ENCODE measurements around the gene DEF6.

Gene DEF6

DNA sequence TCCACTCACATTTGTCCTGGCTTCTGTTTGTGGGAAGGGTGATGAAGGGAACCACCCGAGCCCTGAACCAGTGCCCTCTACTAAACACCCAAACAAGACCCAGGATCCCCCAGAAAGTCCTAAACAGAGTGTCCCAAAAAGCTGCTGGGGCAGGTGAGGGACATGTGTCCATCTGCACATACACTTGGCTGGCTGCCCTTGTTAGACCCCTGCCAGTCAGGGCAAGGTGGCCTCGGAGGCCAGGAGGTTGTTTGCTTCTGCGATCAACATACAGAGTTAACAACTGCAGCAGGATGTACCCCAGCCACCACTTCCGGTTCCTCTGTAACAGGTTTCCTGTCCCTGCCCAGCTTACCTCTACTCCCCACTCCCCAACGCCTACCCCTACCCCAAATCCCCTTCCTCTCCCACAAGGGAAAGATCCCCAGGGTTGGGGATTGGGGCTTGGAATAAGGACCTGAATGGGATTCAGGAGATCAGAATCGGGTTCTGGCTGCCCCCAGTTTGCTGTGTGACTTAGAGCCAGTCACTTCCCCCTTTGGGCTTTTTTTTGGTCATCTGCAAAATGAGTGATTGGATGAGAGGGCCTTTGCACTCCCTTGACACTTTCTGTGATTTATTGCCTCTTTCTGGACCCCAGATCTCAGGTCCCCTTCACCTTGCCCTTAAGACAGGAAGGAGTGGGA is 13.9 kb downstream of the DEF6 start:
- TF ChIP-seq, protein P1, sequence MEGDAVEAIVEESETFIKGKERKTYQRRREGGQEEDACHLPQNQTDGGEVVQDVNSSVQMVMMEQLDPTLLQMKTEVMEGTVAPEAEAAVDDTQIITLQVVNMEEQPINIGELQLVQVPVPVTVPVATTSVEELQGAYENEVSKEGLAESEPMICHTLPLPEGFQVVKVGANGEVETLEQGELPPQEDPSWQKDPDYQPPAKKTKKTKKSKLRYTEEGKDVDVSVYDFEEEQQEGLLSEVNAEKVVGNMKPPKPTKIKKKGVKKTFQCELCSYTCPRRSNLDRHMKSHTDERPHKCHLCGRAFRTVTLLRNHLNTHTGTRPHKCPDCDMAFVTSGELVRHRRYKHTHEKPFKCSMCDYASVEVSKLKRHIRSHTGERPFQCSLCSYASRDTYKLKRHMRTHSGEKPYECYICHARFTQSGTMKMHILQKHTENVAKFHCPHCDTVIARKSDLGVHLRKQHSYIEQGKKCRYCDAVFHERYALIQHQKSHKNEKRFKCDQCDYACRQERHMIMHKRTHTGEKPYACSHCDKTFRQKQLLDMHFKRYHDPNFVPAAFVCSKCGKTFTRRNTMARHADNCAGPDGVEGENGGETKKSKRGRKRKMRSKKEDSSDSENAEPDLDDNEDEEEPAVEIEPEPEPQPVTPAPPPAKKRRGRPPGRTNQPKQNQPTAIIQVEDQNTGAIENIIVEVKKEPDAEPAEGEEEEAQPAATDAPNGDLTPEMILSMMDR (IDR thresholded peaks at IDR 0.05; ENCODE audit: extremely low read depth, missing control alignments) = no peak
- DNase-seq (ENCODE audit: low spot score) = peak; percentile 55

DNA sequence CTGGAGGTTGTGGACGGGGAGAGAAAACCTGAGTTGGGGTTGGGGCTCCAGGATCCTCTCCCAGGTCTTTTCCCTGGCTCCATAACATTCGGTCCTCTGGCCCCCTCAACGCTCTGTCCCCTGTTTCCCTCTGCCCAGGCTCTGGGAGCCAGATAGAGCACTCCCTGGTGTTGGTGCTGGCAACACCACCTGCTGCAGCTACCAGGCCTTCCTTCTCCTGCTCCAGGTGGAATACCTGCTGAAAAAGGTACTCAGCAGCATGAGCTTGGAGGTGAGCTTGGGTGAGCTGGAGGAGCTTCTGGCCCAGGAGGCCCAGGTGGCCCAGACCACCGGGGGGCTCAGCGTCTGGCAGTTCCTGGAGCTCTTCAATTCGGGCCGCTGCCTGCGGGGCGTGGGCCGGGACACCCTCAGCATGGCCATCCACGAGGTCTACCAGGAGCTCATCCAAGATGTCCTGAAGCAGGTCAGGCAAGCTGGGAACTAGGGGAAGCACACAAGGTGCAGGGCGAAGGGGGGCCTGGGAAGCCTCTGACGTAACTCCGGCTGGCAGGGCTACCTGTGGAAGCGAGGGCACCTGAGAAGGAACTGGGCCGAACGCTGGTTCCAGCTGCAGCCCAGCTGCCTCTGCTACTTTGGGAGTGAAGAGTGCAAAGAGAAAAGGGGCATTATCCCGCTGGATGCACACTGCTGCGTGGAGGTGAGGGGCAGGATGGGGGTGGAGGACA is 14.6 kb downstream of the DEF6 start:
- no peak for DNase-seq (ENCODE audit: low spot score)
- TF ChIP-seq, protein P1 (IDR thresholded peaks at IDR 0.05; ENCODE audit: extremely low read depth, missing control alignments) = no peak

DNA sequence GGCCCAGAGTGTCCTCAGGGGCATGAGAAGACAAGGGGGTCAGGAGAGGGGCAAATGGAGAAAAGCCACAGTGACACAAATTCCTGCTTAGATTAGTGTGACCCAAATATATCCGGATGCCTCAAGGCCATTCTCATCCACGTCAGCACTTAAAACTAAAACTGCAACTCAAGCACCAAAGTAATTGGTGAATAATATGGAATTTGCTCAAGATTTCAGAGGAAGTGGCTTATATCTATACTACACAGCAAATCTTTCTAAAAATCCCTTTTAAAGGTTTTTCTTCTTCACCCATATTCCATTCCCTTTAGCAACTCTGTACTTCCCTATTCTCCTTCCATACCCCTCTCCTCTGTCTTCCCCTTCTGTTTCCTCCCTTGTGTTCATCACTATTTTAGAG is 15.2 kb downstream of the DEF6 start:
- TF ChIP-seq, protein P1 (IDR thresholded peaks at IDR 0.05; ENCODE audit: extremely low read depth, missing control alignments) = no peak
- DNase-seq (ENCODE audit: low spot score) = no peak

DNA sequence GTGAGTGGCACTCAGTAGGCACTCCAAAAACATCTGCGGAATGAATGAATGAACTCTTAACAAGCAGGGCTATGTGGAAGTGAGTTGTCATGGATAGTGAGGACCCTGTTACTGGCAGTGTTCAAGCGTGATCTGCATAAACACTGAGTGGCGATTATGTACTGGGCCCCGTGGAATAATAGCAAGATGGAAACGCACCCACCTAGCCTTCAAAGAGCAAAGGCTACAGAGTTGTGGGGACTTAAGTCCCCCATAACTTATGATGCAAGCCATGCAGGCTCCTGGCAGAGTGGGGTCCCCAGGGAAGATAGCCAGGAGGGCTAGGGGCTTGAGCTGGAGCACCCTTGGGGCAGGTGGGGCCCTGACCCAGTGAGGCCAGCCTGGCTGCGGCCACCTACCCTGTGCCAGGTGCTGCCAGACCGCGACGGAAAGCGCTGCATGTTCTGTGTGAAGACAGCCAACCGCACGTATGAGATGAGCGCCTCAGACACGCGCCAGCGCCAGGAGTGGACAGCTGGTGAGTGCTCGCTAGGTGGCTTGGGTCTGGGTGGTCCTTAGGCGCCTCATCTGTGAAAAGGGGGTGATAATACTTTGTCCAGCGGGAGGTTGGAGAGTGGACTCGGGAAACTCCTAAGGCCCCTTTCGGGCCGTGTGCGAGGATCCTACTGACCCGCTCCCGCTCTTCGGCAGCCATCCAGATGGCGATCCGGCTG is 20.0 kb downstream of the DEF6 start:
- TF ChIP-seq, protein P1 (IDR thresholded peaks at IDR 0.05; ENCODE audit: extremely low read depth, missing control alignments) = no peak
- DNase-seq (ENCODE audit: low spot score) = no peak

DNA sequence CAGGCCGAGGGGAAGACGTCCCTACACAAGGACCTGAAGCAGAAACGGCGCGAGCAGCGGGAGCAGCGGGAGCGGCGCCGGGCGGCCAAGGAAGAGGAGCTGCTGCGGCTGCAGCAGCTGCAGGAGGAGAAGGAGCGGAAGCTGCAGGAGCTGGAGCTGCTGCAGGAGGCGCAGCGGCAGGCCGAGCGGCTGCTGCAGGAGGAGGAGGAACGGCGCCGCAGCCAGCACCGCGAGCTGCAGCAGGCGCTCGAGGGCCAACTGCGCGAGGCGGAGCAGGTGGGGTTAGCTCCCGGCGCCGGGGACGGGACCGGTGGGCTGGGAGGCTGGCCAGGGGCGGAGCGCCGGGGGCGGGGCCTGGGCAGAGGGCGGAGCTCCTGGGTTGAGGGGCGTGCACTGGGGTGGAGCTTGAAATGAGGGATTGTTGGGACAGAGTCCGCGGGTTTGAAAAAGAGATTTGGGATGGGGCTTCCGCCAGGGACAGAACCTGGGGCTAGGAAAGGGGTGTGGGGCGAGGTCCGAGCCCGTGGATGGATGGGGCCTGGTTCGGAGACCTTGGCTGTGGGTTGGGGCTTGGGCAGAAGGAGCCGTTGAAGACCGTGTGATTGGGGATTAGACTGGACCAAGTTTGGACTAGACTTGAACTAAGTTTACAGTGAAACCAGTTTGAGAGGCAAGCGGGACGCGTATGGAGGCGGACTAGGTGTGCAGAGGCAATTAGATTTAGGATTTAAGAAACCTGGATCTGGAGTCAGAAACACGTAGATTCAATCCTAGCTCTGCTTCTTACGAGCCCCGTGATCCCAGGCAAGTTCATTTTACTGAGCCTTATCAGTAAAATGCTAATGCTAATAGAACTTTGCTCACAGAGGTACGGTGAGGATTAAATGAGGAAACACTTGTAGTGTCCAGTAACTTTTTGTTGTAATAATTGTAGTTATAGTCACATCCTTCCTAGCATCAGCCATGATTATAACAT is 20.9 kb downstream of the DEF6 start:
- DNase-seq (ENCODE audit: low spot score) = no peak
- TF ChIP-seq, protein P1 (IDR thresholded peaks at IDR 0.05; ENCODE audit: extremely low read depth, missing control alignments) = no peak

DNA sequence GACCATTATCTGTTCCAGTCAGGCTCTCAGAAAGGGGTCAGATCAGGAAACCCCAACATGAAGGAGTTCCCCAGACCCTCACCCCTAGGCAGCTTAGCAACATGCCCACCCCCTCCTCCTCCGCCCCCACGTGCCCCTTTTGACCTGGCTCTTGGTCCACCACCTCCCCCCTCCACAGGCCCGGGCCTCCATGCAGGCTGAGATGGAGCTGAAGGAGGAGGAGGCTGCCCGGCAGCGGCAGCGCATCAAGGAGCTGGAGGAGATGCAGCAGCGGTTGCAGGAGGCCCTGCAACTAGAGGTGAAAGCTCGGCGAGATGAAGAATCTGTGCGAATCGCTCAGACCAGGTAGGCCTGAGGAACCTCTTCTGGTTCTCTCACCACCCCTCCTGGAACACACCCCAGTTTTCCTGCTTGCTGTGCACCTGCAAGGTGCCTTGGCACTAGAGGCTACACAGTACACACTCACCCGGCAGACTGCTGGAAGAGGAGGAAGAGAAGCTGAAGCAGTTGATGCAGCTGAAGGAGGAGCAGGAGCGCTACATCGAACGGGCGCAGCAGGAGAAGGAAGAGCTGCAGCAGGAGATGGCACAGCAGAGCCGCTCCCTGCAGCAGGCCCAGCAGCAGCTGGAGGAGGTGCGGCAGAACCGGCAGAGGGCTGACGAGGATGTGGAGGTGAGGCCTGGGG is 21.9 kb downstream of the DEF6 start:
- no peak for DNase-seq (ENCODE audit: low spot score)
- TF ChIP-seq, protein P1 (IDR thresholded peaks at IDR 0.05; ENCODE audit: extremely low read depth, missing control alignments) = no peak

All from GM20000 (cell line).